Measurements from ENCODE around the gene PTGR2.

DNA sequence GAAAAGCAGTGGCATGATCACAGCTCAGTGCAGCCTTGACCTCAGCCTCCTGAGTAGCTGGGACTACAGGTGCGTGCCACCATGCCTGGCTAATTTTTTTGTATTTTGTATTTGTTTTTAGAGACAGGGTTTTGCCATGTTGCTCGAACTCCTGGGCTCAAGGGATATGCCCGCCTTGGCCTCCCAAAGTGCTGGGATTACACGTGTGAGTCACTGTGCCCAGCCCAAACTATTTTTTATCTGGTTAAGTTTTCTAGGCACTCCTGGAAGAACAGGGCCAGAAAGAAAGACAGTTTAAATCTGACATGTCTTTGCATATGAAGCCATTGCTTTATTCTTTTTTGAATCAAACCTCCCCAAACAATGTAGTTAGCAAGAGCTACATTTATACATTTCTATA, 27.5 kb upstream of the PTGR2 start:
- TF ChIP-seq, protein P1, sequence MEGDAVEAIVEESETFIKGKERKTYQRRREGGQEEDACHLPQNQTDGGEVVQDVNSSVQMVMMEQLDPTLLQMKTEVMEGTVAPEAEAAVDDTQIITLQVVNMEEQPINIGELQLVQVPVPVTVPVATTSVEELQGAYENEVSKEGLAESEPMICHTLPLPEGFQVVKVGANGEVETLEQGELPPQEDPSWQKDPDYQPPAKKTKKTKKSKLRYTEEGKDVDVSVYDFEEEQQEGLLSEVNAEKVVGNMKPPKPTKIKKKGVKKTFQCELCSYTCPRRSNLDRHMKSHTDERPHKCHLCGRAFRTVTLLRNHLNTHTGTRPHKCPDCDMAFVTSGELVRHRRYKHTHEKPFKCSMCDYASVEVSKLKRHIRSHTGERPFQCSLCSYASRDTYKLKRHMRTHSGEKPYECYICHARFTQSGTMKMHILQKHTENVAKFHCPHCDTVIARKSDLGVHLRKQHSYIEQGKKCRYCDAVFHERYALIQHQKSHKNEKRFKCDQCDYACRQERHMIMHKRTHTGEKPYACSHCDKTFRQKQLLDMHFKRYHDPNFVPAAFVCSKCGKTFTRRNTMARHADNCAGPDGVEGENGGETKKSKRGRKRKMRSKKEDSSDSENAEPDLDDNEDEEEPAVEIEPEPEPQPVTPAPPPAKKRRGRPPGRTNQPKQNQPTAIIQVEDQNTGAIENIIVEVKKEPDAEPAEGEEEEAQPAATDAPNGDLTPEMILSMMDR (IDR thresholded peaks at IDR 0.05) = no peak
- TF ChIP-seq POLR2A (IDR thresholded peaks at IDR 0.05) = no peak
